Measurements from ENCODE around the gene UBASH3A. TPM values are rescaled to one million over a fixed set of nuclear protein-coding genes. Genes with fewer than 3 reads are reported as not detected.

The UBASH3A gene
- total and polyA plus RNA-seq, 2 donors (not counting 1 experiment from before 2014, with no cell fraction given) = 0.12 to 0.33 TPM

DNA sequence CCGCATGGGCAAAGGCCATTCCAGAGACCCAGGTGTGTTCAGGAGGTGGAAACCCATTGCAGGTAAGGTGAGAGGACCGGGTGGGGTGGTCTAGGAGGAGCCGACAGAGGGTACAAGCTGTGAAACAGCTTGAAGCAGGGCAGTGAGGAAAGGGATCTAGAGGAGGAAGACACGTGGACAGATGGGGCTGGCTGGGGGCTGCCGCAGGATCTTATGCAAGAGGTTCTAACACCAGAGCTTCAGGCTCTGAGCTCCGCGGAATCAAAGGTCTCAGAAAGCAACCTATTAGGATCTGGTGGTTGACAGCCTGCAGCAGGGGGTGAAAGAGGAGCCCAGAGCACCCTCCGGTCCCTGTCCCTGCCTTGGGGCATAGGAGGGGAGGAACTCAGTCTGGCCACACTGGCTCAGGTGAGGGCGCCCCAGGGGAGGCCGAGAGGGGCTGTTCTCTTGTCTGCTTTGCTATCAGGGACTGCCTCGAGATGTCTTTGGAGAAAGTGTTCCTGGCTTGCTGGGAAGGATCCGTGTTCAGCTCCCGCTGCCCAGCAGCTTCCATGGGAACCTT, 39.3 kb upstream of the UBASH3A start:
- H3K27me3 Mint-ChIP-seq = peaks cover 33% of the 10 kb centered on the region
- Histone ChIP-seq H2AFZ (ENCODE audit: insufficient read depth, low read depth, low read length, poor library complexity, severe bottlenecking) (no peak overlapping the region), H3K27me3 (replicated peaks in 1 of 4; ENCODE audit: control extremely low read depth in 1 of 4, control insufficient read depth in 3 of 4, insufficient read depth in 4 of 4, low read length in 3 of 4) (peaks cover 0 to 11% (median 4%) of the 10 kb centered on the region in 4 experiments), H3K4me2 (replicated peaks; ENCODE audit: low read depth, low read length, poor library complexity, severe bottlenecking) (no peak overlapping the region), H3K4me3 (ENCODE audit: control extremely low read depth in 1 of 5, extremely low read depth in 1 of 5, insufficient read depth in 1 of 5, low read depth in 2 of 5, low read length in 4 of 5) (no peak overlapping the region), H3K27ac (ENCODE audit: low read length in 2 of 2) (no peak overlapping the region), H3K4me1 (ENCODE audit: control insufficient read depth in 2 of 2, insufficient read depth in 2 of 2, low read length in 2 of 2) (no peaks in the 10 kb centered on the region), H3K79me2 (ENCODE audit: control insufficient read depth, insufficient read depth, low read length) (no peaks in the 10 kb centered on the region), H4K20me1 (ENCODE audit: control insufficient read depth, insufficient read depth, low read length, poor library complexity, severe bottlenecking) (no peaks in the 10 kb centered on the region), H3K9me3 (ENCODE audit: control extremely low read depth in 1 of 3, control insufficient read depth in 2 of 3, insufficient read depth in 1 of 3, low read length in 2 of 3) (peaks cover 0 to 15% (median 4%) of the 10 kb centered on the region in 3 donors), H3K9ac (ENCODE audit: low read length) (no peak overlapping the region), H3K36me3 (replicated peaks in 1 of 2; ENCODE audit: control extremely low read depth in 1 of 2, control insufficient read depth in 1 of 2, extremely low read depth in 1 of 2, insufficient read depth in 2 of 2, low read length in 1 of 2) (no peaks in the 10 kb centered on the region)
- ATAC-seq (ENCODE audit: low read depth) = no peak
- no peak overlapping the region for H3K4me3 Mint-ChIP-seq
- intact Hi-C loops (cut with micrococcal nuclease) = no loop called here
- WGBS (ENCODE audit: insufficient coverage) = 72% methylated on average over 13 of the region's 13 CpGs
- no peak for TF ChIP-seq EZH2 (IDR thresholded peaks at IDR 0.05; ENCODE audit: borderline replicate concordance, insufficient read depth, low read depth, low read length, poor library complexity, severe bottlenecking)
- TF ChIP-seq, protein P1, sequence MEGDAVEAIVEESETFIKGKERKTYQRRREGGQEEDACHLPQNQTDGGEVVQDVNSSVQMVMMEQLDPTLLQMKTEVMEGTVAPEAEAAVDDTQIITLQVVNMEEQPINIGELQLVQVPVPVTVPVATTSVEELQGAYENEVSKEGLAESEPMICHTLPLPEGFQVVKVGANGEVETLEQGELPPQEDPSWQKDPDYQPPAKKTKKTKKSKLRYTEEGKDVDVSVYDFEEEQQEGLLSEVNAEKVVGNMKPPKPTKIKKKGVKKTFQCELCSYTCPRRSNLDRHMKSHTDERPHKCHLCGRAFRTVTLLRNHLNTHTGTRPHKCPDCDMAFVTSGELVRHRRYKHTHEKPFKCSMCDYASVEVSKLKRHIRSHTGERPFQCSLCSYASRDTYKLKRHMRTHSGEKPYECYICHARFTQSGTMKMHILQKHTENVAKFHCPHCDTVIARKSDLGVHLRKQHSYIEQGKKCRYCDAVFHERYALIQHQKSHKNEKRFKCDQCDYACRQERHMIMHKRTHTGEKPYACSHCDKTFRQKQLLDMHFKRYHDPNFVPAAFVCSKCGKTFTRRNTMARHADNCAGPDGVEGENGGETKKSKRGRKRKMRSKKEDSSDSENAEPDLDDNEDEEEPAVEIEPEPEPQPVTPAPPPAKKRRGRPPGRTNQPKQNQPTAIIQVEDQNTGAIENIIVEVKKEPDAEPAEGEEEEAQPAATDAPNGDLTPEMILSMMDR (IDR thresholded peaks at IDR 0.05) = no peak
- CTCF ChIA-PET = interaction anchor here (0.5 kb wide), 1 partner anchor 86 kb away, joined by 3 read pairs; no protein-coding TSS in a partner anchor
- H3K9me3 Mint-ChIP-seq (ENCODE audit: insufficient read depth) = no peaks in the 10 kb centered on the region
- H3K4me1 Mint-ChIP-seq = no peaks in the 10 kb centered on the region
- no peak for DNase-seq
- no peak overlapping the region for H3K27ac Mint-ChIP-seq
- POLR2A ChIA-PET = no interaction called here

DNA sequence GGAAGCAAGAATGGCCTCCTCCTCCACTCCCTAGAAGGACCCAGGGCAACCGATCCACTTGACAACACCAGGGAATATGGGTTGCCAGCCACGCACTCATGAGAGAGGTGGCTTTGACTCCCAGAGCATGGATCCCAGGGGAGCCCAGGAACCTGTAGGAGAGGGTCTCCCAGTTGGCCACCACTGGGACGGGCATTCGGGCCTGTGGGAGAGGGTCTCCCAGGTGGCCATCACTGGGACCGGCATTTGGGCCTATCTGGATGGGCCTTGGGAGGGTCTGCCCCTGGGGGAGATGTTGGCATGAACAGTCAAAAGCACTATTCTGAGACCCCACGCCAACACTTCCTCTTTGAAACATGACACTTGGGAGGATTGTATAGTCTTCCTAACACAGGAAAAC, 37.9 kb upstream of the UBASH3A start:
- Histone ChIP-seq H3K4me3 (ENCODE audit: control extremely low read depth in 1 of 5, extremely low read depth in 1 of 5, insufficient read depth in 1 of 5, low read depth in 2 of 5, low read length in 4 of 5) (no peak overlapping the region), H3K9me3 (ENCODE audit: control extremely low read depth in 1 of 3, control insufficient read depth in 2 of 3, insufficient read depth in 1 of 3, low read length in 2 of 3) (peaks cover 0 to under 1% (median 0%) of the 10 kb centered on the region in 3 donors), H3K4me1 (ENCODE audit: control insufficient read depth in 2 of 2, insufficient read depth in 2 of 2, low read length in 2 of 2) (no peaks in the 10 kb centered on the region), H4K20me1 (ENCODE audit: control insufficient read depth, insufficient read depth, low read length, poor library complexity, severe bottlenecking) (no peaks in the 10 kb centered on the region), H3K9ac (ENCODE audit: low read length) (no peak overlapping the region), H3K79me2 (ENCODE audit: control insufficient read depth, insufficient read depth, low read length) (no peaks in the 10 kb centered on the region), H3K4me2 (replicated peaks; ENCODE audit: low read depth, low read length, poor library complexity, severe bottlenecking) (no peak overlapping the region), H2AFZ (ENCODE audit: insufficient read depth, low read depth, low read length, poor library complexity, severe bottlenecking) (no peak overlapping the region), H3K27ac (ENCODE audit: low read length in 2 of 2) (no peak overlapping the region), H3K36me3 (replicated peaks in 1 of 2; ENCODE audit: control extremely low read depth in 1 of 2, control insufficient read depth in 1 of 2, extremely low read depth in 1 of 2, insufficient read depth in 2 of 2, low read length in 1 of 2) (no peaks in the 10 kb centered on the region), H3K27me3 (replicated peaks in 1 of 4; ENCODE audit: control extremely low read depth in 1 of 4, control insufficient read depth in 3 of 4, insufficient read depth in 4 of 4, low read length in 3 of 4) (peaks cover 0 to 5% (median 1%) of the 10 kb centered on the region in 4 experiments)
- no peaks in the 10 kb centered on the region for H3K4me1 Mint-ChIP-seq
- 71% methylated on average over 6 of the region's 6 CpGs for WGBS (ENCODE audit: insufficient coverage)
- peaks cover 38% of the 10 kb centered on the region for H3K27me3 Mint-ChIP-seq
- no peak overlapping the region for H3K27ac Mint-ChIP-seq
- ATAC-seq (ENCODE audit: low read depth) = no peak
- POLR2A ChIA-PET = no interaction called here
- no peak overlapping the region for H3K4me3 Mint-ChIP-seq
- intact Hi-C loops (cut with micrococcal nuclease) = no loop called here
- TF ChIP-seq EZH2 (IDR thresholded peaks at IDR 0.05; ENCODE audit: borderline replicate concordance, insufficient read depth, low read depth, low read length, poor library complexity, severe bottlenecking) = no peak
- TF ChIP-seq, protein P1 (IDR thresholded peaks at IDR 0.05) = no peak
- no peaks in the 10 kb centered on the region for H3K9me3 Mint-ChIP-seq (ENCODE audit: insufficient read depth)
- DNase-seq = no peak
- CTCF ChIA-PET = no interaction called here

All from B cell (primary cell).